OCI-LY3 (cell line): ENCODE data around the gene PIBF1.
"Not testable (repeated sequence)": the region's sequence is repeated elsewhere in the genome, so short reads cannot be mapped to it uniquely, and the experiment has no call there.

Experiments used
- H2AFZ ChIP-seq: fragments of 200-600, 300-600 bp; shearing (Covaris generic); 2 replicates; pipeline ENCODE4 v1.6.0; 2014; ENCODE audit warnings: antibody characterized with exemption, low read depth, low read length
- H3K27ac ChIP-seq: fragments of 200-600, 300-600 bp; sonication (generic); 2 replicates; pipeline ENCODE4 v1.5.1; 2014; ENCODE audit warnings: mild to moderate bottlenecking, low read length, moderate library complexity, mixed read lengths
- H3K27me3 ChIP-seq: fragments of 200-600, 300-600 bp; sonication (generic); 2 replicates; pipeline ENCODE4 v1.6.1; 2014; ENCODE audit warnings: low read depth, low read length, mixed read lengths
- H3K36me3 ChIP-seq: fragments of 200-600, 300-600 bp; sonication (generic); replicated peaks from 2 replicates; pipeline ENCODE3; 2014; ENCODE audit warnings: low read depth, low read length, mixed read lengths
- H3K4me1 ChIP-seq: fragments of 300-600, 200-600 bp; sonication (generic); 2 replicates; pipeline ENCODE4 v1.6.1; 2014; ENCODE audit warnings: low read length, mixed read lengths
- H3K4me2 ChIP-seq: fragments of 200-600, 300-600 bp; sonication (generic); 2 replicates; pipeline ENCODE4 v1.6.1; 2014; ENCODE audit warnings: low read length, mixed read lengths
- H3K4me3 ChIP-seq: fragments of 300-600, 200-600 bp; sonication (generic); 2 replicates; pipeline ENCODE4 v1.5.1; 2014; ENCODE audit warnings: antibody characterized with exemption, mild to moderate bottlenecking, low read length, moderate library complexity
- H3K79me2 ChIP-seq: fragments of 300-600, 200-600 bp; shearing (Covaris generic); 2 replicates; pipeline ENCODE4 v1.6.1; 2014; ENCODE audit warnings: mild to moderate bottlenecking, low read length, mixed read lengths
- H3K9ac ChIP-seq: fragments of 300-600, 200-600 bp; shearing (Covaris generic); 2 replicates; pipeline ENCODE4 v1.6.0; 2014; ENCODE audit warnings: mild to moderate bottlenecking, low read length, moderate library complexity
- H3K9me3 ChIP-seq: fragments of 200-600, 300-600 bp; shearing (Covaris generic); 2 replicates; pipeline ENCODE4 v1.6.1; 2014; ENCODE audit warnings: low read length, mixed read lengths; ENCODE audit not compliant: insufficient read depth
- H4K20me1 ChIP-seq: fragments of 200-600, 300-600 bp; sonication (generic); 2 replicates; pipeline ENCODE4 v1.6.1; 2016; ENCODE audit warnings: low read length, mixed read lengths; ENCODE audit not compliant: insufficient read depth
- CTCF ChIP-seq: fragments of 200-600, 300-600 bp; sonication (generic); IDR thresholded peaks from 2 replicates; pipeline ENCODE4 v1.5.1; 2014; ENCODE audit warnings: antibody characterized with exemption, low read length, low read depth
- EZH2phosphoT487 ChIP-seq: fragments of 200-600 bp; shearing (Covaris generic); IDR thresholded peaks from 2 replicates; pipeline ENCODE4 v1.6.1; 2018; ENCODE audit warnings: antibody characterized with exemption, mixed run types, low read depth

PIBF1 gene

GRCh38 chr13:72763411-72763810, 18.5 kb upstream of the PIBF1 start:
- no peak overlapping the region for H3K9ac ChIP-seq
- no peak for TF ChIP-seq EZH2phosphoT487
- no peaks in the 10 kb centered on the region for H3K27me3 ChIP-seq
- no peak overlapping the region for H2AFZ ChIP-seq
- no peak overlapping the region for H3K4me3 ChIP-seq
- no peak overlapping the region for H3K27ac ChIP-seq
- no peaks in the 10 kb centered on the region for H3K9me3 ChIP-seq
- no peak overlapping the region for H3K4me2 ChIP-seq
- 0 out of 2 replicates have a peak, but pooled peaks cover 1% of the 10 kb centered on the region for H3K79me2 ChIP-seq
- H3K36me3 ChIP-seq: peaks cover 79% of the 10 kb centered on the region
- H3K4me1 ChIP-seq: peaks cover 5% of the 10 kb centered on the region; the same call in 1 of the 2 replicates
- H4K20me1 ChIP-seq: 0 out of 2 replicates have a peak, but pooled peaks cover 2% of the 10 kb centered on the region

- Histone ChIP-seq H2AFZ (no peak overlapping the region), H3K9me3 (no peaks in the 10 kb centered on the region), H3K4me3 (no peak overlapping the region), H3K4me1 (no peaks in the 10 kb centered on the region), H3K27ac (no peak overlapping the region), H3K27me3 (no peaks in the 10 kb centered on the region), H4K20me1 (no peaks in the 10 kb centered on the region), H3K36me3 (peaks cover 65% of the 10 kb centered on the region), H3K79me2 (peaks cover 23% of the 10 kb centered on the region), H3K9ac (no peak overlapping the region), H3K4me2 (no peak overlapping the region)
- TF ChIP-seq CTCF (no peak), EZH2phosphoT487 (no peak)
Measured at GRCh38 chr13:72774019-72774418, 7.9 kb upstream of the PIBF1 start.

- Histone ChIP-seq H3K36me3 (peaks cover 24% of the 10 kb centered on the region), H3K9ac (peak overlapping the region; percentile 89), H3K79me2 (peaks cover 97% of the 10 kb centered on the region), H3K27me3 (no peaks in the 10 kb centered on the region), H2AFZ (peak overlapping the region; percentile 62; the same call in 1 of the 2 replicates), H3K9me3 (no peaks in the 10 kb centered on the region), H3K4me1 (peaks cover 22% of the 10 kb centered on the region), H4K20me1 (peaks cover 4% of the 10 kb centered on the region; the same call in 1 of the 2 replicates), H3K27ac (peak overlapping the region; percentile 77; the same call in 1 of the 2 replicates), H3K4me2 (peak overlapping the region; percentile 93), H3K4me3 (peak overlapping the region; percentile 92)
- TF ChIP-seq EZH2phosphoT487 (no peak), CTCF (no peak)
Measured at GRCh38 chr13:72782717-72783116, 784 bp downstream of the PIBF1 start.

- H3K9ac ChIP-seq: not testable (repeated sequence)
Measured at GRCh38 chr13:72784679-72785078, 2.7 kb downstream of the PIBF1 start.

GRCh38 chr13:72788831-72789230, 6.9 kb downstream of the PIBF1 start:
- Histone ChIP-seq H3K27me3 (no peaks in the 10 kb centered on the region), H3K4me2 (no peak overlapping the region), H3K4me3 (no peak overlapping the region), H2AFZ (no peak overlapping the region), H3K36me3 (peaks cover 45% of the 10 kb centered on the region), H3K4me1 (peaks cover under 1% of the 10 kb centered on the region; the same call in 1 of the 2 replicates), H3K9me3 (no peaks in the 10 kb centered on the region), H3K9ac (no peak overlapping the region), H4K20me1 (0 out of 2 replicates have a peak, but pooled peaks cover 3% of the 10 kb centered on the region), H3K27ac (no peak overlapping the region), H3K79me2 (peaks cover 68% of the 10 kb centered on the region)
- TF ChIP-seq EZH2phosphoT487 (no peak), CTCF (no peak)

More at GRCh38 chr13:72784679-72785078, 2.7 kb downstream of the PIBF1 start:
- H3K9me3 ChIP-seq, H4K20me1 ChIP-seq, H3K27ac ChIP-seq, H3K4me3 ChIP-seq, H3K27me3 ChIP-seq, H3K4me2 ChIP-seq, H2AFZ ChIP-seq: not testable (repeated sequence)
- Histone ChIP-seq H3K36me3 (peaks cover 22% of the 10 kb centered on the region), H3K79me2 (peaks cover 97% of the 10 kb centered on the region), H3K4me1 (peaks cover 18% of the 10 kb centered on the region)
